ENCODE results near the gene VPS29. TPM values are rescaled to one million over a fixed set of nuclear protein-coding genes. Genes with fewer than 3 reads are reported as not detected.
"Not testable (repeated sequence)": the region's sequence is repeated elsewhere in the genome, so short reads cannot be mapped to it uniquely, and the experiment has no call there.

VPS29 gene
- total and polyA plus RNA-seq, 2 experiments from 2014 or later: 39.1 to 115 TPM

DNA sequence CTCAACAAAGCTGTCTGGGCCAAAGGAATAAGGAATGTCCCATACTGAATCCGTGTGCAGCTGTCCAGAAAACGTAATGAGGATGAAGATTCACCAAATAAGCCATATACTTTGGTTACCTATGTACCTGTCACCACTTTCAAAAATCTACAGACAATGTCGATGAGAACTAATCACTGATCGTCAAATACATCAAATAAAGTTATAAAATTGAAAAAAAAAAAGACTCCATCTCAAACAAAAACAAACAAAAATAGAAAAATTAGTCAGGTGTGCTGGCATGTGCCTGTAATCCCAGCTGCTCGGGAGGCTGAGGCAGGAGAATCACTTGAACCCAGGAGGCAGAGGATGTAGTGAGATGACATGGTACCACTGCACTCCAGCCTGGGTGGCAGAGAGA is 40.7 kb downstream of the VPS29 start:
- H3K4me2 ChIP-seq; H3K4me1 ChIP-seq (ENCODE audit: insufficient read depth); H3K4me1 Mint-ChIP-seq; ATAC-seq; H3K4me3 ChIP-seq; H3K9me2 ChIP-seq (ENCODE audit: insufficient read depth); H3K4me3 Mint-ChIP-seq; H3K27me3 ChIP-seq (ENCODE audit: insufficient read depth); H3F3A ChIP-seq (replicated peaks; ENCODE audit: low read depth); H3K27me3 Mint-ChIP-seq (ENCODE audit: insufficient read depth, low read depth, poor library complexity); H3K9me3 Mint-ChIP-seq; H2AFZ ChIP-seq; H3K27ac Mint-ChIP-seq; DNase-seq (ENCODE audit: low spot score); H3K27ac ChIP-seq (ENCODE audit: low read depth): not testable (repeated sequence)
- peaks cover 54% of the 10 kb centered on the region for H3K36me3 Mint-ChIP-seq (ENCODE audit: low read depth)
- peaks cover 45% of the 10 kb centered on the region for H3K79me2 ChIP-seq (replicated peaks; ENCODE audit: insufficient read depth)
- peaks cover 21% of the 10 kb centered on the region for H4K20me1 ChIP-seq (replicated peaks; ENCODE audit: insufficient read depth)
- H3K36me3 ChIP-seq (ENCODE audit: insufficient read depth): peaks cover 20% of the 10 kb centered on the region

GRCh38 chr12:110458756-110459155 is 43.2 kb downstream of the VPS29 start:
- Histone ChIP-seq H3K4me2 (no peak overlapping the region), H3K4me1 (ENCODE audit: insufficient read depth) (no peaks in the 10 kb centered on the region), H3K4me3 (no peak overlapping the region), H3K9me2 (ENCODE audit: insufficient read depth) (no peaks in the 10 kb centered on the region), H3K79me2 (replicated peaks; ENCODE audit: insufficient read depth) (peaks cover 25% of the 10 kb centered on the region), H3K27ac (ENCODE audit: low read depth) (no peak overlapping the region), H4K20me1 (replicated peaks; ENCODE audit: insufficient read depth) (peaks cover 11% of the 10 kb centered on the region; the same call in 1 of the 2 replicates), H3K27me3 (ENCODE audit: insufficient read depth) (no peaks in the 10 kb centered on the region), H2AFZ (no peak overlapping the region), H3F3A (replicated peaks; ENCODE audit: low read depth) (no peaks in the 10 kb centered on the region), H3K36me3 (ENCODE audit: insufficient read depth) (peaks cover 31% of the 10 kb centered on the region)
- Mint-ChIP-seq H3K4me1 (no peaks in the 10 kb centered on the region), H3K27ac (no peak overlapping the region), H3K9me3 (no peaks in the 10 kb centered on the region; the same call in 2 of the 3 replicates), H3K36me3 (ENCODE audit: low read depth) (peaks cover 50% of the 10 kb centered on the region), H3K4me3 (no peak overlapping the region), H3K27me3 (ENCODE audit: insufficient read depth, low read depth, poor library complexity) (peaks cover 1% of the 10 kb centered on the region)
- no peak for TF ChIP-seq STAT1 (IDR thresholded peaks at IDR 0.05; ENCODE audit: unreplicated experiment)
- TF ChIP-seq, protein P1, sequence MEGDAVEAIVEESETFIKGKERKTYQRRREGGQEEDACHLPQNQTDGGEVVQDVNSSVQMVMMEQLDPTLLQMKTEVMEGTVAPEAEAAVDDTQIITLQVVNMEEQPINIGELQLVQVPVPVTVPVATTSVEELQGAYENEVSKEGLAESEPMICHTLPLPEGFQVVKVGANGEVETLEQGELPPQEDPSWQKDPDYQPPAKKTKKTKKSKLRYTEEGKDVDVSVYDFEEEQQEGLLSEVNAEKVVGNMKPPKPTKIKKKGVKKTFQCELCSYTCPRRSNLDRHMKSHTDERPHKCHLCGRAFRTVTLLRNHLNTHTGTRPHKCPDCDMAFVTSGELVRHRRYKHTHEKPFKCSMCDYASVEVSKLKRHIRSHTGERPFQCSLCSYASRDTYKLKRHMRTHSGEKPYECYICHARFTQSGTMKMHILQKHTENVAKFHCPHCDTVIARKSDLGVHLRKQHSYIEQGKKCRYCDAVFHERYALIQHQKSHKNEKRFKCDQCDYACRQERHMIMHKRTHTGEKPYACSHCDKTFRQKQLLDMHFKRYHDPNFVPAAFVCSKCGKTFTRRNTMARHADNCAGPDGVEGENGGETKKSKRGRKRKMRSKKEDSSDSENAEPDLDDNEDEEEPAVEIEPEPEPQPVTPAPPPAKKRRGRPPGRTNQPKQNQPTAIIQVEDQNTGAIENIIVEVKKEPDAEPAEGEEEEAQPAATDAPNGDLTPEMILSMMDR (conservative IDR thresholded peaks at IDR 0.05; ENCODE audit: low read depth in 2 of 2): no peak
- no peak for TF ChIP-seq POLR2AphosphoS5 (IDR thresholded peaks at IDR 0.05; ENCODE audit: low read depth)
- no peak for TF ChIP-seq CREB1 (CRISPR knock-in tag; IDR thresholded peaks at IDR 0.05; ENCODE audit: low read depth)
- no peak for TF ChIP-seq ZNF331 (CRISPR knock-in tag; IDR thresholded peaks at IDR 0.05; ENCODE audit: low read depth)
- TF ChIP-seq REST (IDR thresholded peaks at IDR 0.05; ENCODE audit: unreplicated experiment): no peak
- ATAC-seq (no peak), DNase-seq (ENCODE audit: low spot score) (no peak)
